GM19035 (cell line): ENCODE results near the gene RNASEH2B.

ENCODE experiments used
- ATAC-seq: cut with Tn5 transposase; IDR thresholded peaks from one replicate; pipeline ENCODE4 v1.9.1; 2021; ENCODE audit not compliant: unreplicated experiment

RNASEH2B gene

GRCh38 chr13:50905256-50905655, 4.3 kb upstream of the RNASEH2B start:
- no peak for ATAC-seq

- ATAC-seq, result no peak
Measured at GRCh38 chr13:50907781-50908180, 1.8 kb upstream of the RNASEH2B start.

GRCh38 chr13:50908371-50908770, 1.2 kb upstream of the RNASEH2B start:
- ATAC-seq, result no peak

DNA sequence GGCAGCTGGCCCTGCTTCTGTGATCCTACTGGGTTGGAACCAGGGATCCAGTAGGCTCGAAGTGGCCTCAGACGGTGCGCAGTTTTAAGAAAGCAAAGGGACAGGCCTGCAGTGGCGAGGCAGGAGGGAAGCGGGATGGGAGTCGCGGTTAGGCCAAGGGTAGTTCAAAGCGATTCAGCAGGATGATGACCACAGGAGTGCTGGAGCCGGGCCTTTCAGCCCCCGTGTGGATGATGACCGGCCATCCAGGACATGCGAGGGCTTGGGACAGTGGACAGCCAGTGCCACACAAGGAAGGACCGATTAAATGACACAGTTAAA, 854 bp downstream of the RNASEH2B start:
- ATAC-seq, result no peak

GRCh38 chr13:50911081-50911631, 1.6 kb downstream of the RNASEH2B start:
- ATAC-seq, result no peak

DNA sequence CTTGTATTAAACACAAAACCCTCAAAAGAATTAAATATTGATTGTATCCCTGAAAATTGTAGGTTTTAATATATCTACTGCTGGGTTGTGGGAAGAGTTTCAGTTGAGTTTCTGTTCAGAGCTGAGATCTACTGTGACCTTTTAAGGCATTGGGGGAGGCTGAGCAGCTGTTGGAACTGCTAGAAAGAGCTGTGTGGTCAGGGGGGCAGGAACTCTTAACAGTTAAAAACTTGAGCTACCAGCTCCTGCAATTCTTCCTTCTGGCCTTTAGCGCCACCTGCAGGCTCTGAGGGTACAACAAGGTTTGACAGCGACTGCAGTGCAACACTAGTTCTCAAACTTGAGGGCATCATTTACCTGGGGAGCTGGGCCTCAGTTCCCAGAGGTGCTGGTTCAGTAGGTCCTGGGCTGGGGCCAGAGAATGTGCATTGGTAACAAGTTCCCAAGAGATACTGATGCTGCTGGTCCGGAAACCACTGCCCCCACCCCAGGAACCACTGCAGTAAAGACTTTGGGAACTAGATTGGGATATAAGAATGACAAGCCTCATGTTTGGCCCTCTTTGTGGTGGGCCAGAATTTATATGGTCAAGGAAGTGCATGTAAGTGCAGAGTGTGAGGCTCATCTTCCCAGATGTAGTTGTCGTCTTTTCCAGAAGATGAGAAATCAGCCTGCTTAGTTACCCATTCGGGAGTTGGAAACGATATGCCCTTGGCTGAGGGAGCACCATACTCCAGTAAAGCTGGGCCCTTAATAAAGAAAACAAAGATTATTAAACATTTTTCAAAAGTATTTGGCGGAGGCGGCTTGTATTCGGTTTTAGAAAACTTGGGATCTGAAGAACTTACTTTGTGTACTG, 2.6 kb downstream of the RNASEH2B start:
- peak; percentile 49 for ATAC-seq

- no peak for ATAC-seq
Measured at GRCh38 chr13:50912851-50913250, 3.3 kb downstream of the RNASEH2B start.

DNA sequence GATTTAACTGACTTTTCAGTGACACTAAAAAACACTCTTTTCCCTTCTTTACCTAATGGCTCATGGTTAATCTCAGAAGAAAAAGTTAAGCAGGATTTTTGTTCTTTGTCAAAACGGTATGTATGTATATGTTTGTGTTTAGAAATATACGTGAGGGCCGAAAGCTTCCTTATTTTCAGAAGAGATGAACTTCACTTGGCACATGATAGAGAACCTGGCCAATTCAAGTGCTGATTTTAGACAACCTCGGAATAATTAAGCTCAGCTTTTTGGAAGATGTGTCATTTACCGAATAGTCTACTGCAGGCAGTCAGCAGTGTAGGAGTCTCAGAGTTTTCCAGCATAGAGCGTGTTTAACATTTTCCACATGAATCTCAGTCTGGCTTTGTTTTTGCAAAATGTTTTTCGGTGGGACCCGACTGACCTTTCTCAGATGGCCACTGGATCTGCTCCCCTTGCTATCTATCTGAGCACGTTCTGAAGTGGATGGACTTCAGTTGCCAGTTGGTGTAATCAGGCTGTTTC, 4.6 kb downstream of the RNASEH2B start:
- no peak for ATAC-seq

- ATAC-seq, result no peak
Measured at GRCh38 chr13:50914848-50915247, 5.3 kb downstream of the RNASEH2B start.

GRCh38 chr13:50915565-50915964, 6.0 kb downstream of the RNASEH2B start:
- ATAC-seq, result no peak

DNA sequence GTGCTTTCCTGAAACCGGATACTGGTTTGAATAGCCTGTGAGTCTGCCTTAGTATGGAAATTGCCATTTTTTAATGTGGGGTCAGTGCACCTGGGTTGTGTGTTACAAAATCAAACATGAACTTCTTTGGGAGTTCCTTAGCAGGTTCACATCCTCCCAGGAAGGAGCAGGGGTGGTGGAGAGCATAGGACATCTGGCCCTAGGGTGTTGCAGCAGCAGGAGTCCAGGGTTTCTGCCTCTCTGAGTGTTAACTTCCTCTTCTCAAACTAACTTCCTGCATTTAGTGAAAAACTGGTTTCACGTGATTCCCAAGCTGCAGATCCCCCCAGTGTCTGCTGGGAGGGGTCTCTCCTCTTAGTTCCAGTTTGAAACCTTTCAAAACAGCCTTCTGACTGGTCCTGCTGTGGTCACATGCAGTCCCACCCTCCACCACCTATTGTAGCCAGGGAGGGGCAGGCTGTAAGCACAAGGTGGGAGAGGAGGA, 7.2 kb downstream of the RNASEH2B start:
- ATAC-seq, result no peak

- no peak for ATAC-seq
Measured at GRCh38 chr13:50917572-50917971, 8.0 kb downstream of the RNASEH2B start.

- no peak for ATAC-seq
Measured at GRCh38 chr13:50918567-50918966, 9.0 kb downstream of the RNASEH2B start.

GRCh38 chr13:50919277-50919676, 9.7 kb downstream of the RNASEH2B start:
- no peak for ATAC-seq

DNA sequence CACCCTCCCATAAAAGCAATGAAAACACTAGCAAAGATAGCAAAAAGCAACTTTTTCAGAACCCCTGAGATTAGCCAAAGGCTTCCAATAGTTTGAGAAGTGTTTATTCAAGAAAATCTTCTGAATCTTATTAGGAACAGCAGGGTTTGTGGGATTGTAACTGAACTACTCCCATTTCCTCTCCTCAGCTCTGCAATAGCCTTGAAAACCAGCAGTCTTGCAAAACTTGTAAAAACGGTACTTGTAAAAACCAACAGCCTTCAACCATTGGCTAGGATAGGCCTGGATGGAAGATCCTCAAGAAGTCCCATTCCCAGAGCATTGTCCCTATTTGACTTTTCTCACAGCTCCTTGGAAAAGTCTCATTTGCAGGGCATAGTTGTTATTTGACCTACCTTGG, 12.1 kb downstream of the RNASEH2B start:
- ATAC-seq, result no peak

DNA sequence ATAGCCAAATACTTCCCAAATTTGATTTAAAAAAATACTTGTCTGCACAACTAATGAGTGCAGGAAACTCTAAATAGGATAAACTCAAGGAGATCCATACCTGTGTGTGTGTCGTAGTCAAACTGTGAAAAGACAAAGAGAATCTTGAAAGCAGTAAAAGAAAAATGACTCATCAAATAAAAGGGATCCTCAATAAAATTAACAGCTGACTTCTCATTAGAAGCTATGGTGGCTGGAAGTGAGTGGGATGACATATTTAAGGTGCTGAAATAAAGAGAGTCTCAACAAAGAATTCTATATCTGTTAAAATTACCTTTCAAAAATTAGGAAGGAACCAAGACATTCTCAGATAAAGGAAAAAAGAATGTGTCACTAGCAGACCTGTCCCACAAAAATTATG, 13.7 kb downstream of the RNASEH2B start:
- no peak for ATAC-seq

- no peak for ATAC-seq
Measured at GRCh38 chr13:50924025-50924424, 14.4 kb downstream of the RNASEH2B start.

GRCh38 chr13:50927701-50928100, 18.1 kb downstream of the RNASEH2B start:
- no peak for ATAC-seq

- no peak for ATAC-seq
Measured at GRCh38 chr13:50928102-50928501, 18.5 kb downstream of the RNASEH2B start.

DNA sequence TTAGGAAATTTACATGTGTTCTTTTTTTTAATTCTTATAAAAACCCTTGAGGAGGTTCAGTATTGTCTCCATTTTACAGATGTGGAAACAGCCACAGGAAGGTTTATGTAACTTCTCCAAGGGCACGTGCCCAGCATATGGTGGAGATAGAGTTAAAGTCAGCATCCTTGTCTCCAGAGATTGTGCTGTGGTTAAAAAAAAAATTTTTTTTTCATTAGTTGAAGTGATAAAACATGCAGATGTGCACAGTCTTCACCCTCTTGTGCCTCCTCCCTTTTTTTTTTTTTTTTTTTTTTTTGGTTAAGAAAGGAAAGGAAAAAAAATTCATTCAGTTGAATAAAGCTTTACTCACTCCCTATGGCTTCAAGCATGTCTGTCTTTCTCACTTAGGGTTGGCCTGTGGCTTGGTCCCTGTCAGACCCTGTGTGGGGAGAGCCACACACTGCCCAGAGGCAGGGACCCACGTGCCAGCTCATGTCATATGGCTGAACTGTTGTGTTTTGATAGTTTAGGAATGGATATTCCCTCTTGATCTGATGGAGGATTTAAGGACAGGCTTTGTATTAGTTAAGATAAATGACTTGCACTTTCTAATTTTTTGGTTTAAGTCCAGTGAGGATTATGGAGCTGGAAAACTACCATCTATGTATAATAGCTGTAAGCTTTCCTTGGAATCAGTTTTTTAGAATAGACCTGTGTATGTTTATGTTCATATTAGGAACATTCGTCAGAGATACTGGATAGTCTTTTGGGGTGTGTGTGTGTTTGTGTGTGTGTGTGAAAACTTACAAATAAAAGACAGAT, 19.3 kb downstream of the RNASEH2B start:
- ATAC-seq, result no peak

DNA sequence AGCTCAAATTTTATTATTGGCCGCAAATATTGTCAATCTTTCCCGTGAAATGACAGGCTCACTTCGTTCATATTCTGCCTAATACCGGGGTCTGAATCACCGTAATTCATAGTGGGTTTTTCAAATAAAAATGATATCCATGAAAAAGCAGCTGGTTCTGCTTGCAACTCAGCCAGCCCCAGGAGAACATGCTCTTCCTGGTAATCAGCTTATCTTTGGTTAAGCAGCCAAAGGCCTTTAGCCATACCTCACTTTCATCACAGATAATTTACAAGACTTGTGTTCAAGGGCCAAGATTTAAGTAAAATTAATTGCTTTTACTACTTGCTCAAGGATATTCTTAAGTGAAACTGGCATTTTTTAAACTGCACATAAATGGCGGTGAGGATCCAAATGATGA, 22.5 kb downstream of the RNASEH2B start:
- no peak for ATAC-seq
